ENCODE data around the gene FNIP1.
"Not testable (repeated sequence)": the region's sequence is repeated elsewhere in the genome, so short reads cannot be mapped to it uniquely, and the experiment has no call there.

Gene FNIP1

GRCh38 chr5:131719564-131719963, 77.3 kb downstream of the FNIP1 start:
- no peaks in the 10 kb centered on the region for H3K27me3 ChIP-seq (ENCODE audit: insufficient read depth, low read length, poor library complexity)
- ATAC-seq (ENCODE audit: insufficient read depth, low read depth) = no peak
- no peak overlapping the region for H3K9ac ChIP-seq (ENCODE audit: low read depth, low read length)
- peaks cover 35% of the 10 kb centered on the region for H3K36me3 ChIP-seq (ENCODE audit: insufficient read depth, low read length)
- DNase-seq = no peak
- H3K9me3 ChIP-seq (ENCODE audit: insufficient read depth, low read length, severe bottlenecking) = no peaks in the 10 kb centered on the region
- no peak overlapping the region for H3K4me3 ChIP-seq (ENCODE audit: low read depth in 1 of 2, low read length in 2 of 2)
- no peak for TF ChIP-seq EZH2 (IDR thresholded peaks at IDR 0.05; ENCODE audit: borderline replicate concordance, low read depth, low read length, severe bottlenecking)
- no peak for TF ChIP-seq CTCF (IDR thresholded peaks at IDR 0.05; ENCODE audit: borderline replicate concordance, extremely low read depth, low read length, poor library complexity, severe bottlenecking)
- no peaks in the 10 kb centered on the region for H4K20me1 ChIP-seq (ENCODE audit: insufficient read depth, low read length)
- no peak overlapping the region for H3K27ac ChIP-seq (ENCODE audit: low read length)
- no peak overlapping the region for H3K4me2 ChIP-seq (ENCODE audit: insufficient read depth, low read length)
- peaks cover 2% of the 10 kb centered on the region; the same call in 1 of the 2 replicates for H3K79me2 ChIP-seq (ENCODE audit: insufficient read depth, low read length)
- no peak overlapping the region for H2AFZ ChIP-seq (ENCODE audit: low read depth, low read length)
- H3K4me1 ChIP-seq (ENCODE audit: insufficient read depth, low read length) = no peaks in the 10 kb centered on the region

- TF ChIP-seq CTCF (IDR thresholded peaks at IDR 0.05; ENCODE audit: borderline replicate concordance, extremely low read depth, low read length, poor library complexity, severe bottlenecking) = no peak
- no peak for TF ChIP-seq EZH2 (IDR thresholded peaks at IDR 0.05; ENCODE audit: borderline replicate concordance, low read depth, low read length, severe bottlenecking)
- H2AFZ ChIP-seq (ENCODE audit: low read depth, low read length) = no peak overlapping the region
- no peak overlapping the region for H3K9ac ChIP-seq (ENCODE audit: low read depth, low read length)
- H3K79me2 ChIP-seq (ENCODE audit: insufficient read depth, low read length) = peaks cover 2% of the 10 kb centered on the region; the same call in 1 of the 2 replicates
- H3K36me3 ChIP-seq (ENCODE audit: insufficient read depth, low read length) = peaks cover 45% of the 10 kb centered on the region
- H4K20me1 ChIP-seq (ENCODE audit: insufficient read depth, low read length) = no peaks in the 10 kb centered on the region
- no peaks in the 10 kb centered on the region for H3K27me3 ChIP-seq (ENCODE audit: insufficient read depth, low read length, poor library complexity)
- H3K27ac ChIP-seq (ENCODE audit: low read length) = no peak overlapping the region
- H3K4me1 ChIP-seq (ENCODE audit: insufficient read depth, low read length) = no peaks in the 10 kb centered on the region
- no peak overlapping the region for H3K4me2 ChIP-seq (ENCODE audit: insufficient read depth, low read length)
- H3K4me3 ChIP-seq (ENCODE audit: low read depth in 1 of 2, low read length in 2 of 2) = no peak overlapping the region
- DNase-seq = no peak
- no peaks in the 10 kb centered on the region for H3K9me3 ChIP-seq (ENCODE audit: insufficient read depth, low read length, severe bottlenecking)
- ATAC-seq (ENCODE audit: insufficient read depth, low read depth) = peak; percentile 64
Measured at GRCh38 chr5:131718487-131719014, 78.3 kb downstream of the FNIP1 start.

GRCh38 chr5:131717164-131717563, 79.7 kb downstream of the FNIP1 start:
- H3K4me2 ChIP-seq (ENCODE audit: insufficient read depth, low read length); ATAC-seq (ENCODE audit: insufficient read depth, low read depth); H3K4me3 ChIP-seq (ENCODE audit: low read depth in 1 of 2, low read length in 2 of 2); H3K4me1 ChIP-seq (ENCODE audit: insufficient read depth, low read length); DNase-seq; H2AFZ ChIP-seq (ENCODE audit: low read depth, low read length); H4K20me1 ChIP-seq (ENCODE audit: insufficient read depth, low read length); H3K79me2 ChIP-seq (ENCODE audit: insufficient read depth, low read length); H3K27ac ChIP-seq (ENCODE audit: low read length); H3K9ac ChIP-seq (ENCODE audit: low read depth, low read length); H3K27me3 ChIP-seq (ENCODE audit: insufficient read depth, low read length, poor library complexity); H3K9me3 ChIP-seq (ENCODE audit: insufficient read depth, low read length, severe bottlenecking): not testable (repeated sequence)
- peaks cover 46% of the 10 kb centered on the region for H3K36me3 ChIP-seq (ENCODE audit: insufficient read depth, low read length)

DNA sequence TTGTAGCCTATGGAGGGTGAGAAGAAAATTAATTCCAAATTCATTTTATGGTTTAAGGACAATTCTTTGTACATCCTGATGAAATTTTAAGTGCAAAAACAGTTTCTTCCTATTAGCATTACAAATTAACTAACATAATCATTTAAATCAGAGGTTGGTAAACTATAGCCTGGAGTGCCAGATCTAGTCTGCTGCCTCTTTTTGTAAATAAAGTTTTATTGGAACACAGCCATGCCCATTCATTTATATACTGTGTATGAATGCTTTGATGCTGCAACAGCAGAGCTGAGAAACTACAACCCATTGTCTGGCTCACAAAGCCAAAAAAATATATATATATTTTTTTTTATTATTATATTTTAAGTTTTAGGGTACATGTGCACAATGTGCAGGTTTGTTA, 80.2 kb downstream of the FNIP1 start:
- no peaks in the 10 kb centered on the region for H3K9me3 ChIP-seq (ENCODE audit: insufficient read depth, low read length, severe bottlenecking)
- H3K9ac ChIP-seq (ENCODE audit: low read depth, low read length) = no peak overlapping the region
- no peaks in the 10 kb centered on the region for H4K20me1 ChIP-seq (ENCODE audit: insufficient read depth, low read length)
- no peaks in the 10 kb centered on the region for H3K27me3 ChIP-seq (ENCODE audit: insufficient read depth, low read length, poor library complexity)
- H3K27ac ChIP-seq (ENCODE audit: low read length) = no peak overlapping the region
- H3K4me2 ChIP-seq (ENCODE audit: insufficient read depth, low read length) = no peak overlapping the region
- H3K4me3 ChIP-seq (ENCODE audit: low read depth in 1 of 2, low read length in 2 of 2) = no peak overlapping the region
- ATAC-seq (ENCODE audit: insufficient read depth, low read depth) (no peak), DNase-seq (no peak)
- 0 out of 2 replicates have a peak, but pooled peaks cover 2% of the 10 kb centered on the region for H3K79me2 ChIP-seq (ENCODE audit: insufficient read depth, low read length)
- no peak overlapping the region for H2AFZ ChIP-seq (ENCODE audit: low read depth, low read length)
- H3K4me1 ChIP-seq (ENCODE audit: insufficient read depth, low read length) = no peaks in the 10 kb centered on the region
- peaks cover 43% of the 10 kb centered on the region for H3K36me3 ChIP-seq (ENCODE audit: insufficient read depth, low read length)
- TF ChIP-seq EZH2 (IDR thresholded peaks at IDR 0.05; ENCODE audit: borderline replicate concordance, low read depth, low read length, severe bottlenecking) (no peak), CTCF (IDR thresholded peaks at IDR 0.05; ENCODE audit: borderline replicate concordance, extremely low read depth, low read length, poor library complexity, severe bottlenecking) (no peak)

Measured in DND-41 (cell line).